Ovary (tissue), 3 donors: ENCODE results near the gene FAM120B.

Source experiments
- EP300 ChIP-seq: sonication (generic); formaldehyde crosslinking; IDR thresholded peaks from one replicate; pipeline ENCODE4 v1.6.1; 2017; ENCODE audit warnings: antibody characterized with exemption
- TF ChIP-seq, protein P1 (sequence below), 3 donors: fragments of 450-650 bp in 2 of 3; fragments of 200-600 bp in 1 of 3; IDR thresholded peaks; one replicate each; pipeline versions ENCODE4 v1.5.1 to v1.8.0; 2016 to 2022; ENCODE audit warnings: antibody characterized with exemption in 3 of 3, mild to moderate bottlenecking in 1 of 3
- donor health status: DM: no; HTN: no; CAD: no.

DNA sequence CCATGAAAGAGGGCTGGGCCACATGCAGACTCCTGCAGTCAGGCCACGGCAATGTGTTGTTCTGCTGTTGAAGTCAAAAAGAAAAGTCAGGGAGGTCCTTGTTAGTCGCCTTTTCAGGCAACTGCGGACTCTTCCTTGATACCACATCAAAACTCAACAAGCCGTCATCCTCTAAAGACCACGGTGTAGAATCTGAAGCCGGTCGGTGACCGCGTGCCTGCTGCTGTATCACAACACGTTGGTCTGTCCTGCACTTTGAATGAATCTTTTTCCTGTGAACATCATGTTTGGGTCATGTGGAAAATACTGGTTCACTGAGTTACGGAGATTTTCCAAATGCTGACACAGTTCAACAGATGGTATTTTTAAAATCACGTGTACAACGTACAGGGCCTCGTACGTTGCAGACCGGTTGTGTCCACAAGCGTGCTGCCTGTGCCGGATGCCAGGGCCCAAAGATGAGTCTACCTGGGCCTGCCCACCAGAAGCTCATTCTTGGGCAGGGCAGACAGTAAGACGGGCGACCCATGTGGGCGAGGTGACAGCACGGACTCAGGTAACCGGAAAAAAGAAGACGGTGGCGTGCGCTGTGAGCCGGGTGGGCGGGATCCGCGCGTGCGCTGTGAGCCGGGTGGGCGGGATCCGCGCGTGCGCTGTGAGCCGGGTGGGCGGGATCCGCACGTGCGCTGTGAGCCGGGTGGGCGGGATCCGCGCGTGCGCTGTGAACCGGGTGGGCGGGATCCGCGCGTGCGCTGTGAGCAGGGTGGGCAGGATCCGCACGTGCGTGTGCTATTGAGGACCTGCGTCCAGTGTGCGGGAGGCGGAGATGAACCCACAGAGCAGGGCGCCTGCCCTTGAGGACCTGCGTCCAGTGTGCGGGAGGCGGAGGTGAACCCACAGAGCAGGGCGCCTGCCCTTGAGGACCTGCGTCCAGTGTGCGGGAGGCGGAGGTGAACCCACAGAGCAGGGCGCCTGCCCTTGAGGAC, 114.5 kb downstream of the FAM120B start:
- TF ChIP-seq, protein P1, sequence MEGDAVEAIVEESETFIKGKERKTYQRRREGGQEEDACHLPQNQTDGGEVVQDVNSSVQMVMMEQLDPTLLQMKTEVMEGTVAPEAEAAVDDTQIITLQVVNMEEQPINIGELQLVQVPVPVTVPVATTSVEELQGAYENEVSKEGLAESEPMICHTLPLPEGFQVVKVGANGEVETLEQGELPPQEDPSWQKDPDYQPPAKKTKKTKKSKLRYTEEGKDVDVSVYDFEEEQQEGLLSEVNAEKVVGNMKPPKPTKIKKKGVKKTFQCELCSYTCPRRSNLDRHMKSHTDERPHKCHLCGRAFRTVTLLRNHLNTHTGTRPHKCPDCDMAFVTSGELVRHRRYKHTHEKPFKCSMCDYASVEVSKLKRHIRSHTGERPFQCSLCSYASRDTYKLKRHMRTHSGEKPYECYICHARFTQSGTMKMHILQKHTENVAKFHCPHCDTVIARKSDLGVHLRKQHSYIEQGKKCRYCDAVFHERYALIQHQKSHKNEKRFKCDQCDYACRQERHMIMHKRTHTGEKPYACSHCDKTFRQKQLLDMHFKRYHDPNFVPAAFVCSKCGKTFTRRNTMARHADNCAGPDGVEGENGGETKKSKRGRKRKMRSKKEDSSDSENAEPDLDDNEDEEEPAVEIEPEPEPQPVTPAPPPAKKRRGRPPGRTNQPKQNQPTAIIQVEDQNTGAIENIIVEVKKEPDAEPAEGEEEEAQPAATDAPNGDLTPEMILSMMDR (IDR thresholded peaks at IDR 0.05): no peak
- no peak for TF ChIP-seq EP300
